Endothelial cell of umbilical vein (primary cell): ENCODE measurements around the gene CTTNBP2. TPM values are rescaled to one million over a fixed set of nuclear protein-coding genes. Genes with fewer than 3 reads are reported as not detected.

ENCODE experiments used
- BruUV-seq: library from RNA; stranded (reverse); fragments of 400-500 nt; replicated peaks from 2 replicates; lab custom pipeline; 2021; lab: Mats Ljungman, UMichigan
- CTCF ChIA-PET: fragments of 300-600, 350-600 bp; sonication (Branson Sonifier 250); formaldehyde crosslinking; loops from one replicate; lab custom pipeline; 2021; ENCODE audit warnings: antibody characterized with exemption, inconsistent platforms; lab: Charles Lee
- POLR2A ChIA-PET: fragments of 300-600, 350-600 bp; sonication (Branson Sonifier 250); formaldehyde crosslinking; loops from one replicate; lab custom pipeline; 2021; ENCODE audit warnings: antibody characterized with exemption, inconsistent platforms; lab: Charles Lee
- DNase-seq: peaks from one replicate; pipeline ENCODE4 v3.0.0-alpha.2; 2011; ENCODE audit warnings: low read depth, low spot score
- FAIRE-seq: peaks from 2 replicates; lab custom pipeline; 2011; peaks lifted over from hg19 to GRCh38; lab: Jason Lieb, UNC
- H2AFZ ChIP-seq: 2 replicates; pipeline ENCODE4 v1.6.0; 2012; ENCODE audit warnings: low read depth, low read length, control low read depth, inconsistent platforms
- H3K27ac ChIP-seq: 2 replicates; pipeline ENCODE4 v1.5.1; 2011; ENCODE audit warnings: low read depth, mild to moderate bottlenecking, control low read depth, low read length, moderate library complexity; ENCODE audit not compliant: insufficient read depth
- H3K27me3 ChIP-seq, 2 experiments: 2 replicates each; pipeline versions ENCODE4 v1.6.0 to v1.6.1; 2011; ENCODE audit warnings: low read length in 2 of 2, mixed read lengths in 1 of 2; ENCODE audit not compliant: control insufficient read depth in 2 of 2, insufficient read depth in 2 of 2
- H3K36me3 ChIP-seq, 2 experiments: 2 replicates in 1 of 2; 3 replicates in 1 of 2; pipeline ENCODE4 v1.5.1; 2011; ENCODE audit warnings: low read length in 2 of 2, mild to moderate bottlenecking in 1 of 2, moderate library complexity in 1 of 2; ENCODE audit not compliant: control insufficient read depth in 2 of 2, insufficient read depth in 2 of 2; ENCODE audit errors: extremely low read depth in 1 of 2
- H3K4me1 ChIP-seq: 3 replicates; pipeline ENCODE4 v1.5.1; 2011; ENCODE audit warnings: mild to moderate bottlenecking, low read length; ENCODE audit not compliant: control insufficient read depth, insufficient read depth; ENCODE audit errors: extremely low read depth
- H3K4me2 ChIP-seq: 2 replicates; pipeline ENCODE4 v1.6.1; 2011; ENCODE audit warnings: low read length, control low read depth, mixed read lengths; ENCODE audit not compliant: insufficient read depth
- H3K4me3 ChIP-seq, 3 experiments: fragments of 200-600 bp in 1 of 3; sonication (generic), shearing (Covaris generic) in 1 of 3; replicated peaks in 1 of 3; 2 replicates each; pipeline ENCODE4 v1.5.1; 2011 to 2016; ENCODE audit warnings: control low read depth in 3 of 3, low read length in 3 of 3, mild to moderate bottlenecking in 2 of 3, inconsistent platforms in 1 of 3, low read depth in 1 of 3, moderate library complexity in 1 of 3; ENCODE audit not compliant: insufficient read depth in 1 of 3
- H3K79me2 ChIP-seq: 2 replicates; pipeline ENCODE4 v1.6.0; 2012; ENCODE audit warnings: low read length, inconsistent platforms; ENCODE audit not compliant: control insufficient read depth, insufficient read depth
- H3K9ac ChIP-seq: replicated peaks from 2 replicates; pipeline ENCODE3; 2011; ENCODE audit warnings: low read length, control low read depth; ENCODE audit not compliant: insufficient read depth; ENCODE audit errors: extremely low read depth
- H3K9me1 ChIP-seq: replicated peaks from 3 replicates; pipeline ENCODE4 v1.6.0; 2011; ENCODE audit warnings: mild to moderate bottlenecking, low read length; ENCODE audit not compliant: control insufficient read depth, insufficient read depth; ENCODE audit errors: extremely low read depth
- H3K9me3 ChIP-seq: replicated peaks from 2 replicates; pipeline ENCODE4 v1.5.1; 2012; ENCODE audit warnings: low read length, inconsistent platforms; ENCODE audit not compliant: control insufficient read depth, insufficient read depth
- H4K20me1 ChIP-seq: replicated peaks from 2 replicates; pipeline ENCODE3; 2011; ENCODE audit warnings: mild to moderate bottlenecking, low read length; ENCODE audit not compliant: control insufficient read depth, insufficient read depth; ENCODE audit errors: extremely low read depth
- EZH2 ChIP-seq: IDR thresholded peaks from 2 replicates; pipeline ENCODE4 v1.6.1; 2012; ENCODE audit warnings: borderline replicate concordance, low read depth, mild to moderate bottlenecking, moderate library complexity, low read length, inconsistent platforms; ENCODE audit not compliant: severe bottlenecking
- FOS ChIP-seq: IDR thresholded peaks from 2 replicates; pipeline ENCODE4 v1.6.1; 2011; ENCODE audit warnings: mild to moderate bottlenecking, low read length, moderate library complexity, borderline replicate concordance; ENCODE audit not compliant: insufficient read depth
- GATA2 ChIP-seq: IDR thresholded peaks from 2 replicates; pipeline ENCODE4 v1.7.0; 2011; ENCODE audit warnings: low read depth, mild to moderate bottlenecking, moderate library complexity, mixed read lengths, low read length; ENCODE audit not compliant: insufficient read length, insufficient read depth
- JUN ChIP-seq: IDR thresholded peaks from 2 replicates; pipeline ENCODE4 v1.6.1; 2011; ENCODE audit warnings: borderline replicate concordance, low read depth; ENCODE audit not compliant: insufficient read length, insufficient read depth
- MYC ChIP-seq: IDR thresholded peaks from one replicate; pipeline ENCODE4 v1.6.1; 2011; ENCODE audit warnings: mild to moderate bottlenecking, low read depth, low read length
- POLR2A ChIP-seq: IDR thresholded peaks from 2 replicates; pipeline ENCODE4 v1.6.1; 2012; ENCODE audit warnings: low read depth, mild to moderate bottlenecking, control low read depth, low read length
- POLR2AphosphoS5 ChIP-seq: IDR thresholded peaks from 2 replicates; pipeline ENCODE4 v1.6.1; 2012; ENCODE audit warnings: low read depth, mild to moderate bottlenecking, control low read depth, low read length, moderate library complexity; ENCODE audit not compliant: insufficient read depth
- dilution Hi-C: fragments of 300-500 bp; cut with MboI; formaldehyde crosslinking; loops from one replicate; pipeline ENCODE4 v1.15.0; 2019; ENCODE audit warnings: low sequenced_read_pairs; ENCODE audit not compliant: extremely low pct_ligation_motif_present
- intact Hi-C: fragments of 100-400 bp; cut with micrococcal nuclease; formaldehyde crosslinking; loops from one replicate; pipeline ENCODE4 v1.10.0; 2022
- polyA plus RNA-seq, 4 experiments: library from polyadenylated mRNA; depleted of rRNA in 3 of 4; stranded (reverse) in 3 of 4; unstranded in 1 of 4; fragments of >200 nt; gene quantifications; 2 replicates each; pipeline versions ENCODE4 v1.2.1 to v1.2.3, GENCODE V29; 2011 to 2012; ENCODE audit warnings: missing spikeins in 1 of 4
- total RNA-seq: library from RNA; stranded (reverse); gene quantifications from 2 replicates; pipeline ENCODE4 v1.2.3, GENCODE V29; 2021
- TF ChIP-seq, protein P1 (sequence below), 2 donors: IDR thresholded peaks; 1 replicate in 1 of 2; 2 replicates in 1 of 2; pipeline ENCODE4 v1.5.1; 2011; ENCODE audit warnings: low read length in 2 of 2, mild to moderate bottlenecking in 2 of 2, moderate library complexity in 2 of 2, control low read depth in 1 of 2, inconsistent platforms in 1 of 2, low read depth in 1 of 2; ENCODE audit not compliant: insufficient read depth in 1 of 2; ENCODE audit errors: extremely low read depth in 1 of 2
- TF ChIP-seq, protein P2 (sequence below): IDR thresholded peaks from 2 replicates; pipeline ENCODE4 v1.6.1; 2011; ENCODE audit not compliant: insufficient read depth, insufficient read length

The CTTNBP2 gene
- total and polyA plus RNA-seq, 2 donors (not counting 3 experiments of a cell fraction or from before 2014, with no cell fraction given): 0.08 to 0.35 TPM

DNA sequence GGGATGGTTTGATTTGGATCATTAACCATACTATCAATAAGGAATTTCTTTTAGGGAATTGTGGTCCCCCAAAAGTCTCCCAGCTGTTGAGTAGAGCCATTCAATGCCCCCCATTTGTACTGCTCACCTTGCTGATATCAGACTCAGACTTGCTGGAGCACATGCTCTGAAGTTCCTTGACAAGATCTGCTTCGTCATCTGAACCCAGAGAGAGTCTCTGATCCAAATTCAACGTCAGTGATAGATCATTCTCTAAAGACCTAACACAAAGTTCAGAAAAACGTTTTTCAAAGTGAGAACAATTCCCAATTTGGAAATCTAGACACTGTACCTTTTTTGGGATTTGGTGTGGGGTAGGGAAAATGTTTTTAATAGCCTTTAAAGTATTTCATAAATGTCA lies 153.9 kb downstream of the CTTNBP2 start:
- no peak overlapping the region for H3K4me3 ChIP-seq
- no peak overlapping the region for H3K9ac ChIP-seq
- H2AFZ ChIP-seq: no peak overlapping the region
- ChIA-PET POLR2A (no interaction called here), CTCF (interaction anchor here (3.1 kb wide), 1 partner anchor 261 kb away, joined by 34 read pairs; no protein-coding TSS in a partner anchor)
- no peaks in the 10 kb centered on the region for H3K79me2 ChIP-seq
- no peak for TF ChIP-seq EZH2
- TF ChIP-seq FOS: no peak
- TF ChIP-seq JUN: no peak
- TF ChIP-seq MYC: no peak
- TF ChIP-seq, protein P1, sequence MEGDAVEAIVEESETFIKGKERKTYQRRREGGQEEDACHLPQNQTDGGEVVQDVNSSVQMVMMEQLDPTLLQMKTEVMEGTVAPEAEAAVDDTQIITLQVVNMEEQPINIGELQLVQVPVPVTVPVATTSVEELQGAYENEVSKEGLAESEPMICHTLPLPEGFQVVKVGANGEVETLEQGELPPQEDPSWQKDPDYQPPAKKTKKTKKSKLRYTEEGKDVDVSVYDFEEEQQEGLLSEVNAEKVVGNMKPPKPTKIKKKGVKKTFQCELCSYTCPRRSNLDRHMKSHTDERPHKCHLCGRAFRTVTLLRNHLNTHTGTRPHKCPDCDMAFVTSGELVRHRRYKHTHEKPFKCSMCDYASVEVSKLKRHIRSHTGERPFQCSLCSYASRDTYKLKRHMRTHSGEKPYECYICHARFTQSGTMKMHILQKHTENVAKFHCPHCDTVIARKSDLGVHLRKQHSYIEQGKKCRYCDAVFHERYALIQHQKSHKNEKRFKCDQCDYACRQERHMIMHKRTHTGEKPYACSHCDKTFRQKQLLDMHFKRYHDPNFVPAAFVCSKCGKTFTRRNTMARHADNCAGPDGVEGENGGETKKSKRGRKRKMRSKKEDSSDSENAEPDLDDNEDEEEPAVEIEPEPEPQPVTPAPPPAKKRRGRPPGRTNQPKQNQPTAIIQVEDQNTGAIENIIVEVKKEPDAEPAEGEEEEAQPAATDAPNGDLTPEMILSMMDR (IDR thresholded peaks at IDR 0.05; ENCODE audit: extremely low read depth in 1 of 2, insufficient read depth in 1 of 2, low read depth in 1 of 2, low read length in 2 of 2): no peak
- TF ChIP-seq GATA2: no peak
- no peak for TF ChIP-seq POLR2A
- no peak for TF ChIP-seq POLR2AphosphoS5
- TF ChIP-seq, protein P2, sequence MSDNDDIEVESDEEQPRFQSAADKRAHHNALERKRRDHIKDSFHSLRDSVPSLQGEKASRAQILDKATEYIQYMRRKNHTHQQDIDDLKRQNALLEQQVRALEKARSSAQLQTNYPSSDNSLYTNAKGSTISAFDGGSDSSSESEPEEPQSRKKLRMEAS: no peak
- no peaks in the 10 kb centered on the region for H3K9me3 ChIP-seq
- intact Hi-C loops: loop anchor here (5.0 to 10.0 kb wide), 3 partner anchors 47 to 785 kb away; no protein-coding TSS in a partner anchor
- H3K4me2 ChIP-seq: no peak overlapping the region
- FAIRE-seq: no peak
- dilution Hi-C loops: no loop called here
- no peak for DNase-seq
- no peaks in the 10 kb centered on the region for H3K4me1 ChIP-seq
- H4K20me1 ChIP-seq: no peaks in the 10 kb centered on the region
- peaks cover 0 to 2% of the 10 kb centered on the region in 2 experiments for H3K27me3 ChIP-seq
- H3K36me3 ChIP-seq: no peaks in the 10 kb centered on the region
- no peaks in the 10 kb centered on the region for H3K9me1 ChIP-seq
- no TSS peak for BruUV-seq
- H3K27ac ChIP-seq: no peak overlapping the region
